22Rv1 (cell line): Measurements from ENCODE around the gene ATXN10.

Source experiments
- H3K27ac ChIP-seq: fragments of 450-650 bp; 2 replicates; pipeline ENCODE4 v1.5.1; 2017
- ZFX ChIP-seq: fragments of 450-650 bp; IDR thresholded peaks from 2 replicates; pipeline ENCODE4 v1.6.1; 2017; ENCODE audit warnings: antibody characterized with exemption, borderline replicate concordance
- TF ChIP-seq, protein P1 (sequence below): fragments of 450-650 bp; IDR thresholded peaks from 2 replicates; pipeline ENCODE4 v1.5.1; 2017; ENCODE audit warnings: mild to moderate bottlenecking

ATXN10 gene

GRCh38 chr22:45882881-45883810 lies 211.5 kb downstream of the ATXN10 start:
- H3K27ac ChIP-seq = no peak overlapping the region
- no peak for TF ChIP-seq ZFX
- TF ChIP-seq, protein P1, sequence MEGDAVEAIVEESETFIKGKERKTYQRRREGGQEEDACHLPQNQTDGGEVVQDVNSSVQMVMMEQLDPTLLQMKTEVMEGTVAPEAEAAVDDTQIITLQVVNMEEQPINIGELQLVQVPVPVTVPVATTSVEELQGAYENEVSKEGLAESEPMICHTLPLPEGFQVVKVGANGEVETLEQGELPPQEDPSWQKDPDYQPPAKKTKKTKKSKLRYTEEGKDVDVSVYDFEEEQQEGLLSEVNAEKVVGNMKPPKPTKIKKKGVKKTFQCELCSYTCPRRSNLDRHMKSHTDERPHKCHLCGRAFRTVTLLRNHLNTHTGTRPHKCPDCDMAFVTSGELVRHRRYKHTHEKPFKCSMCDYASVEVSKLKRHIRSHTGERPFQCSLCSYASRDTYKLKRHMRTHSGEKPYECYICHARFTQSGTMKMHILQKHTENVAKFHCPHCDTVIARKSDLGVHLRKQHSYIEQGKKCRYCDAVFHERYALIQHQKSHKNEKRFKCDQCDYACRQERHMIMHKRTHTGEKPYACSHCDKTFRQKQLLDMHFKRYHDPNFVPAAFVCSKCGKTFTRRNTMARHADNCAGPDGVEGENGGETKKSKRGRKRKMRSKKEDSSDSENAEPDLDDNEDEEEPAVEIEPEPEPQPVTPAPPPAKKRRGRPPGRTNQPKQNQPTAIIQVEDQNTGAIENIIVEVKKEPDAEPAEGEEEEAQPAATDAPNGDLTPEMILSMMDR = no peak

DNA sequence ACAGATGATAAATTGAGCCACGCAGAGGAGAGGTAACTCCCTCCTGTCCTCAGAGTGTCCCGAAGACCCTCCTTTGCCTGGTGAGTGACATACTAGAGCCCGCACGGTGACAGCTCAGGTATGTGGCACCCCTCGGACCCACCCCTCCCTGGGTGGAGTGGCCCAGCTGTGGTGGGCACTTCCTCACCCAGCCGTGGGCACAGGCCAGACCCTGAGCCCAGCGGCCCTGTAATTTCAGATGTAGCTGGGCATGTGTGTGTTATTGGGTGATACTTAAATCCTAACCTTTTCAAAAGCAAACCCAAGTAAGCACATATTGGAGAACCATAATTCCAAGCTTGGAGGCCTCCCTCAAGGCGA lies 212.2 kb downstream of the ATXN10 start:
- TF ChIP-seq, protein P1 = no peak
- no peak for TF ChIP-seq ZFX
- H3K27ac ChIP-seq = no peak overlapping the region

- no peak overlapping the region for H3K27ac ChIP-seq
- TF ChIP-seq, protein P1 = no peak
- no peak for TF ChIP-seq ZFX
Measured at GRCh38 chr22:45884201-45885062, 212.8 kb downstream of the ATXN10 start.

DNA sequence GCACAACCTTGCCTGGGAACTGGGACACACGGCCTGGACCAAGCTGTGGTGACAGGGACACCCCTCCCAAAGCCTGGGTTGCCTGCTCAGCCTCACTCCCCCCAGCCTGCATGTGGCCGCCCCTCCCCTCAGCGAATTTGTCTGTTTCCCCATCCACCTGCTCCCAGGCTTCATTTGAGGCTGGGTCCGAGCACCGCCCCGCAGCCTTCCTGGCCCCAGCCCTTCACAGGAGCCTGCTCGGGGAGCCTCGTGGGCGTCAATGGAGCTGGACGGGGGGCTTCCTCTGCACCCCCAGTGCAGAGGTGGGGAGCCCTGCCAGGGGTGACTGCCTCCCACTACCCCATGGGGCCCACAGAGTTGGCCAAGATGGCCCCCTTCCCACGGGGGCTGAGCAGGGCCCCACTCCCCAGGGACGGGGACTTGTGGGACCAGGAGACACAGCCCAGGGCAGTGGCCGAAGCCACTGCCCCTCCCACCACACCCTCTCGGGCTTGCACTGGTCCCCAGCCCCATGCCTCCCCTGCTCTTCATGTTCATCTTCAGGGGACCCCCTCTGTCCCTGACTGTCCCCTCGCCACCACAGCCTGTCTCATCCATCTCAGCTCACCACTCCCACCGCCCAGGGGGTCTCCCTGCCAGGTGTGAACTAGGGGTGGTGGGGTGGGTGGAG lies 213.7 kb downstream of the ATXN10 start:
- no peak overlapping the region for H3K27ac ChIP-seq
- TF ChIP-seq ZFX = no peak
- TF ChIP-seq, protein P1 = no peak

GRCh38 chr22:45885941-45886395 lies 214.3 kb downstream of the ATXN10 start:
- TF ChIP-seq ZFX = no peak
- TF ChIP-seq, protein P1 = no peak
- H3K27ac ChIP-seq = no peak overlapping the region

DNA sequence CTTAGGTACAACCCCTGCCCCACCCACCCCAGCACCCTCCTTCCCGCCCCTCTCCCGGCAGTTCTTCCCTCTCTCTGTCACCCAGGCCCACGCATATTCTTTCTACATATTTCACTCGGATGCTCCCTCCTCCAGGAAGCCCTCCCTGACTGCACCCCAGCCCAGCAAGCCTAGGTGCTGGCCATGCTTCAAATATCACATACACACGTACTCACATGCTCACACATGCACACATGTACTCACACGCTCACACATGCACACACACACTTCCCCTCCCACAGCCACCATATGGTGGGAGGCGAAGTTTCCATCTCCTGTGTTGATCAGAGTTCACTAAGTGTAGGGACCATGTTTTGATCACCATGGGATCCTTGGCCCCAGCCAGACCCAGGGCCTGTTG lies 214.9 kb downstream of the ATXN10 start:
- no peak overlapping the region for H3K27ac ChIP-seq
- TF ChIP-seq, protein P1 = no peak
- TF ChIP-seq ZFX = no peak
